Measurements from ENCODE around the gene SMIM34.
"Not testable (repeated sequence)": the region's sequence is repeated elsewhere in the genome, so short reads cannot be mapped to it uniquely, and the experiment has no call there.

DNA sequence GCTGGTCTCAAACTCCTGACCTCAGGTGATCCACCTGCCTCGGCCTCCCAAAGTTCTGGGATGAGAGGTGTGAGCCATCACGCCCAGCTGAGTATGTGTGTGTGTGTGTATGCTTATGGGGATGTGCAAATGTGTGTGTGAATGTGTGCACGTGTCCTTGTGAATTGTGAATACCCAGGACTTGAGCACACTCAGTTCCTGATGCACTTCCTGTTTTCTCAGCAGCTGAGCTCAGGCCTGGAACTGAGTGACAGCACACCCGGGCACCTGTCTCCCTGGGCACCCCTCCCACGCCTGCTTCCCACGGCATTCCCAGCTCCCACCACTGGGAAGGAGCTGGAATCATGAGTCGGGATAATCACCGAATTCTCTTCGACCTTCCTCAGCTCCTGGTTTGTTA, 16.5 kb downstream of the SMIM34 start:
- TF ChIP-seq, protein P1, sequence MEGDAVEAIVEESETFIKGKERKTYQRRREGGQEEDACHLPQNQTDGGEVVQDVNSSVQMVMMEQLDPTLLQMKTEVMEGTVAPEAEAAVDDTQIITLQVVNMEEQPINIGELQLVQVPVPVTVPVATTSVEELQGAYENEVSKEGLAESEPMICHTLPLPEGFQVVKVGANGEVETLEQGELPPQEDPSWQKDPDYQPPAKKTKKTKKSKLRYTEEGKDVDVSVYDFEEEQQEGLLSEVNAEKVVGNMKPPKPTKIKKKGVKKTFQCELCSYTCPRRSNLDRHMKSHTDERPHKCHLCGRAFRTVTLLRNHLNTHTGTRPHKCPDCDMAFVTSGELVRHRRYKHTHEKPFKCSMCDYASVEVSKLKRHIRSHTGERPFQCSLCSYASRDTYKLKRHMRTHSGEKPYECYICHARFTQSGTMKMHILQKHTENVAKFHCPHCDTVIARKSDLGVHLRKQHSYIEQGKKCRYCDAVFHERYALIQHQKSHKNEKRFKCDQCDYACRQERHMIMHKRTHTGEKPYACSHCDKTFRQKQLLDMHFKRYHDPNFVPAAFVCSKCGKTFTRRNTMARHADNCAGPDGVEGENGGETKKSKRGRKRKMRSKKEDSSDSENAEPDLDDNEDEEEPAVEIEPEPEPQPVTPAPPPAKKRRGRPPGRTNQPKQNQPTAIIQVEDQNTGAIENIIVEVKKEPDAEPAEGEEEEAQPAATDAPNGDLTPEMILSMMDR (IDR thresholded peaks at IDR 0.05) = not testable (repeated sequence)
- TF ChIP-seq POLR2AphosphoS5 (IDR thresholded peaks at IDR 0.05) = not testable (repeated sequence)

Measured in stomach (tissue), 4 donors.